HG03521 (cell line): ENCODE measurements around the gene HYAL3.
A peak's percentile ranks its signal among the peaks of the same experiment; 100 is the strongest.
"Not testable (repeated sequence)": the region's sequence is repeated elsewhere in the genome, so short reads cannot be mapped to it uniquely, and the experiment has no call there.

Experiments
- ATAC-seq: cut with Tn5 transposase; IDR thresholded peaks from one replicate; pipeline ENCODE4 v1.9.1; 2021; ENCODE audit warnings: mild to moderate bottlenecking, moderate library complexity; ENCODE audit not compliant: unreplicated experiment

Gene HYAL3

DNA sequence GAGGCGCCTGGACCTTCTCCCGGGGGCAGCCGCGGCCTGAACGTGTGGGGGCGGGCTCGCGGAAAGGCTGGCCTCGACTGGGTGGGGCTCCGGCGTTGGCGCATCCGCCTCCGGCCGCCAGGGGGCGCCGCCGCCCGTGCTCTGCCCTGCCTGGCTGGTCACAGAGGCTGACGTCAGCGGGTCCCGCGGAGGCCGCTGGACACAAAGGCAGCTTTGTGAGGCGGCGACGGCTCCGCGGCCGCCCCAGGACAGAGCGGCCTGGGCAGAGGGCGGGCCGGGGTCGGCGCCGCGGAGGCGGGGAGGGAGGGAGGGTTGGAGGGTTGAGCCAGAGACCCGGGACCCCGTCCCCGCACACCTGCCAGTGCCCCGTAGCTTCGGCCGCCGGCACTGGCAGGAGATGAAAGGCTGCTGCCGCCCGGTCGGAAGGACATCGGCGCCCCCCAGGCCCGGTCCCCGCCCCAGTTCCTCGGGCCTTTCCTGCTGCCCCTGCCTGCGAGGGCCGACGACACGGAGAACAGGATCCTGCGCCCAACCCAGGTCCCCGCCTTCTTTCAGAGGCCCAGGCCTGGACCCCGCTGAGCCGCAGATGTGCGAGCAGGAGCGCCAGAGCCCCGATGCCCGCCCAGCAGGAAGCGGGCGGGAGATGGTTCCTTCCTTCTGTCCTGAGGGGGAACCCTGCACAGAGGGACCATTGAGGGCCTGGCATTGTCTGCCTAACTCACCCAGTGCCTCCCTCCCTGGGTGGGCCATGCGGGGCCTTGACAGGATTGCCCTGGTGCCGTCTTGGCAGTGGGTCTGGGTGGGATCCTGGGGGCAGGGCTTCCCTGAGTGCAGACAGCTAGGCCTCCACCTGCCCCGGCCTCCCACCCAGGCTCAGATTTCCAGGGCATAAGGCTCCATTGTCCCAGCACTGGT lies 38.9 kb downstream of the HYAL3 start:
- peak; percentile 79 for ATAC-seq

DNA sequence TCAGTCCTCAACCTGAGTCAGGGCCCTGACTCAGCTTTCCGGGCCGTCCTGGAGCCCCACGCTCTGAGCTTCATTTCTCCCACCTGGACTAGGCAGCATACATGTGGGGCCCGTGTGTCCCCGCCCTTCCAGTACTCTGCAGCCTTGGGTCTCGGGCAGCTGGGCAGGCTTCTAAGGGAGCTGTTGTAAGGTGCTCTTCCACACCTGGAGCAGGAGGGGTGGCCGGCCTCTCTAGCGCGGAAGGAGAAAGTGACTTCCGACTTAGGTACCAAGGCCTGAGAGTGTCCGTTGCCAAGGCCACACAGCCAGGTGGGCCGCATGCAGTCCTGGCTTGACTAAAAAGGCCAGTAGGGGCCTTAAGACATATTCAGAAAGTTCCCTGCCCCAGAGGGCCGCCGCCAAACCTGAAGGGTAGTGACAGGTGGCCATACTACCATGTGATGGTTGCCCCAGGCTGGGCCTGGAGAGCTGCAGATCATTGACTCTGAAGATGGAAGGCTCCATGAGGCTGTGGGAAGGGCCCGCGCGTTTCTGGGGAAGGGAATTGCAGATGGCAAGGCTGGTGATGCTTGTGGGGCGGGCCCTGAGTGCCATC lies 39.7 kb downstream of the HYAL3 start:
- no peak for ATAC-seq

DNA sequence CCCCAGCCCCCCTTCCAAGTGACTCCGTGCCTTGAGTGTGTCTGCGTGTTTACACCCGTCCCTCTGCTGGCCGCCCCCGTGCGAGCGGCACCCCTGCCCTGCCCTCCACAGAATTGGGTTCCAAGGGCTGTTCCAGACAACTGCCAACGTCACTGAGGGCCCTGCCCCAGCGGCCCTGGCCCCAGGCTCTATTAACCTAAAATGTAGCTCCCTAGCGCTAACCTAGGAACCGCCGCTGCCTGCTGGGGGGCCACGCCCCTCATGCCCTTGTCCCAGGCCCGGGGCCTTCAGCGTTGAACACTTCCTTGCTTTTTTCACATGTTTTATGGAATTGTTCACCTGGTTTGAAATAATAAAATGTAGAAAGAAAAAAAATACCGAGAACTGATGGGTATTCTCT lies 40.2 kb downstream of the HYAL3 start:
- no peak for ATAC-seq

DNA sequence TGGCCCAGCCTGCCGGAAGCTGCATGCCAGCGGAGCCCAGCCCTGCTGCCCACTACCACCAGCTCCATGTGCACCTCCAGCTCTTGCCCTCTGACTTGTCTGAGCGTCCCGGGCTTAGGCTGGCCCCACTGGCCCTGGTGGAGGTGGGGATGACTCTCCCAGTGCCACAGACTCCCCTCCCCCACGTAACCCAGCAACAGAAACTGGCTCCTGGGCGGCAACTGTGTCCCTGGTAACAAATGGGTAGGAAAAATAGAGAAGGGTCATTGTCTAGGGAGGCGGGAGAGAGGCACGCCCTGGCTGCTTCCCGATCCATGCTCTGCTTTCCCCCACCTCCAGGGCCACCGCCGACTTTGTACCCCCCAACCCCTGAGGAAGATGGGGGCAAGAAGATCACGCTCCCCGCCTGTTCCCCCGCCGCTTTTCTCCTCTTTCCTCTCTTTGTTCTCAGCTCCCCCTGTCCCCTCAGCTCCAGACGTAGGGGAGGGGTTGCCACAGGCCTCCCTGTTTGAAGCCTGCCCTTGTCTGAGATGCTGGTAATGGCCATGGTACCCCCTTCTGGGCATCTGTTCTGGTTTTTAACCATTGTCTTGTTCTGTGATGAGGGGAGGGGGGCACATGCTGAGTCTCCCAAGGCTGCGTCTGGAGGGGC lies 41.0 kb downstream of the HYAL3 start:
- no peak for ATAC-seq

DNA sequence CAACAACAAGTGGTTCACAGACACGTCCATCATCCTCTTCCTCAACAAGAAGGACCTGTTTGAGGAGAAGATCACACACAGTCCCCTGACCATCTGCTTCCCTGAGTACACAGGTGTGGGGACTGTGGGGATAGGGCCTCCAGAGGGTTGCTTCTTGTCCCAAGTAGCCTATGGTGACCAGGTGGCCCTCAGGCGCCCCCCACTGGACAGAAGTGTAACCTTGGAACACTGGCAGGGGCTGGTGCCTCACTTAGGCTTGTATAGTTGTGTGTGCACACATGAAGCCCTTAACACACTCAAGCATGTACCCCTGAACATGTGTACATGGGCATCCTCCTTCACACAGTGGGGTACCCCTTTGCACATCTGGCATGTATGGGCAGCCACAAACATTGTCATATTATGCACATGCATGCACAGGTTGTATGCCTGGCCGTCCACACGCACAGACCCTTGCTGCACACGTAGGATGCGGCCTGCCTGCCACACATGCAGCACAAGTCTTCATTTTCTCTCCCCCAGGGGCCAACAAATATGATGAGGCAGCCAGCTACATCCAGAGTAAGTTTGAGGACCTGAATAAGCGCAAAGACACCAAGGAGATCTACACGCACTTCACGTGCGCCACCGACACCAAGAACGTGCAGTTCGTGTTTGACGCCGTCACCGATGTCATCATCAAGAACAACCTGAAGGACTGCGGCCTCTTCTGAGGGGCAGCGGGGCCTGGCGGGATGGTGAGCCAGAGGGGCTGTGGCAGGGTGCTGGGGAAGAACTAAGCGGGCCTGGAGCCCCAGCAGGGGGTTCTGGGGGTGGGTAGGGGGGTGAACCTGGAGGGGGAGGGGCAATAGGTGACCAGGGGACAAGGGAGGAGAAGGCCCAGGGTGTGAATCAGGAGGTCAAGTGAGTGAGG lies 42.0 kb downstream of the HYAL3 start:
- no peak for ATAC-seq

DNA sequence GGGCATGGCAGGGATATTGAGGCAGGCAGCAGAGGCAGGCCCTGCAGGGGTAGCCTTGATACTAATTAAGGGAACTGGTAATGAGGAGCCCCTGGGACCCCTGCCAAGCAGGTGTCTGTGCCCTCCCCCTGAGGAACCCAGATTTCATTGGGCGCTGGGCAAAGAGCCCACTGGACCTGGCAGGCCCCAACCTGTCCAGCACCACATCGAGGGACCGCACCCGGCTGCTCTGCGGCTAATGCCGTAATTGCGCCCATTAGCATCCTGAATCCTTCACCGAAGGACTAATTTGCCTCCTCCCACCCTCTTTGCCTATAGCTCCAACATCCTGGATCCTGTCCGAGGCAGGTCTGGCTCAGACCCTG lies 44.0 kb downstream of the HYAL3 start:
- ATAC-seq: no peak

DNA sequence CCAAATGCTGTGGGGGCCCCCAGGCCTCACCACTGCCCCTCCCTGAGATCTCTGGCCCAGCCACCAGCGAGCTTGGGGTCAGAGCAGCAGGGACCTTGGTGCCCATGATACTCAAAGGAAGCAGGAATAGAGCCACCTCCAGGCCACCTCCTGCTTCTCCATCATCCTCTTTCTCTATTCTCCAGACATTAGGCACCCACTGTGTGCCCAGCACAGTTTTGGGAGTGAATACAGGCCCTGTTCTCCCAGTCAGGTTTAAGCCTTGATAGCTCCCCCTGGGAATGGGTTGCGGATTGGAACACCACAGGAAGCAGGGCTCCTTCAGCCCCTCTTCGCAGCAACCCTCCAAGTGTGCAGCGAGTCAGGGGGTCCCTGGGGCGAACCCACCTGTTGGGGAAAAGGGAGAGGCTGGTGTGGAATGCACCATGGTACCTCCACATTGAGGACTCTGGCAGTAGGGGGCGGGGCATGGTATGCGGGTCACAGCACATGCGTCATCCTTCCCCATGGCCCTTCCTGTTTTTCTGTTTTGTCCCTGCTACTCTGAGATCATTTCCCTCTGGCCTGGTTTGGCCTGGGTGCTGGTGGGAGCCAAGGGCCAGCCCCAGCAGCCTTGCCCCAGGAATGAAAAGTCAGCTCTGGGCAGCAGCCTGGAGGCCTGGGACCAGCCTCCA lies 44.5 kb downstream of the HYAL3 start:
- ATAC-seq: no peak

DNA sequence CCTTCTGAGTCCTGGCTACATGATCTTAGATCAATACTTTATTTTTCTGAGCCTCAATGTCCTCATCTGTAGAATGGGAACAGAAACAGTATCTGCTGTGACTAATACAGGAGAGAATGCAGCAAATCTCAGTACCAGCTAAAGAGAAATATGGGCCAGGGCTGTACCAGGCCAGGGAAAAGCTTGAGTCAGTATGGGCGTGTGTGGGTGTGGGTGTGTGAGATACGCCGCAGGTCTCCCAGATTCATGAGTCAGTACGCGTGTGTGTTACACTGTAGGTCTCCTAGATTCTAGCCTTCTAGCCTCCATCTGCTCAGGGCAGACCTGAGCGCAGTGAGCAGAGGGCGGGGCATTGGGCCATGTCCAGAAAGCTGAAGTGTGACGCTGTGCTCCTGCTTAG lies 48.0 kb downstream of the HYAL3 start:
- ATAC-seq: no peak

DNA sequence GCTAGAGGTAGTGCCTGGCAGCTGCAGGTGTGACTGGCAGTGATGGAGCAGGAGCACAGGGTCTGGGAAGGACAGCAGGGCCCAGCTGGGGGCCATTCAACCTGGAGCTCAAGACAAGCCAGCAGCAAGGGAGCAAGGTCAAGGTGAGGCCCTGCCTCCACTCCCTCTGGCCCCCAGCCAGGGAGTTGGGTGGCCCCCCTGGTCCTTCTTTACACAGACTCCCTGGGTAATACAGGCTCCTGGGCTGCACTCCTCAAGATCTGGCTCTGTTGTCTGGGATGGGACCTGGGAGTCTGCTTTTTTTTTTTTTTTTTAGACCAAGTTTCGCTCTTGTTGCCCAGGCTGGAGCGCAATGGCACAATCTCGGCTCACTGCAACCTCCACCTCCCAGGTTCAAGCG lies 48.7 kb downstream of the HYAL3 start:
- no peak for ATAC-seq

DNA sequence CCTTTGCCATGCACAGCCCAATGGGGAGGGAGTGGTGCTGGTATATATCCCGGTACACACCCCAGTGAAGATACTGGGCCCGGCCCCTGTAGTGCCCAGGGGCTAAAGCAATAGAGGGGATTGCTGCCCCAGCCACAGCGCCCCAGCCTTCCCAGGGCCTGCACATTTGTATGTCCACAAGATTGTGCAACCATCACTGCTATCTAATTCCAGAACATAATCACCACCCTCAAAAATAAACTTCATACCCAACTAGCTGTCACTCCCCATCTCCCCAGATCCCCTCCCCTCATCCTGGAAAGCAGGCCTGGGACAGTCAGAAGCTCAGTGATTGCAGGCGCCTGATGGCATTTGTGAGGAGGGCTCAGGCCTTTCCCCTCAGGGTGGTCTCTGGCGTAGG lies 49.7 kb downstream of the HYAL3 start:
- no peak for ATAC-seq

DNA sequence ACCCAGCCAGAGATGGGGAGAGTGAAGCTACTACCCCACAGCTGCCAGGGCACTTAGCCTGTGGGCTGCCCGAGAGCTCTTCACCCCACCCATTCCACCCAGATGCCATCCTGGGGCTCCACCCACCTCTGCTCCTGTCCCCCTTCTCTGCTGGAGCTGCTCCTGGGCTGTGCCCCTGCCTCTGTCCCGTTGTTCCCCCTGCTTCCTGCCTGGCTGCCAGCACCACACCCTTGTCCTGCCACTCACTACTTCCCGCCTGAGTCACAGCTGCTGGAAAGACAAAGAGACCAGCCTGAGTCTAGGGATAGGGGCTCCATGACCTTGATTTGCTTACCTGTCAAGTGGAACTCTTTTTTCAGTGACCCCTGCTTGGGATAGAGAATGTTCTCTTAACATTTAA lies 50.8 kb downstream of the HYAL3 start:
- no peak for ATAC-seq

DNA sequence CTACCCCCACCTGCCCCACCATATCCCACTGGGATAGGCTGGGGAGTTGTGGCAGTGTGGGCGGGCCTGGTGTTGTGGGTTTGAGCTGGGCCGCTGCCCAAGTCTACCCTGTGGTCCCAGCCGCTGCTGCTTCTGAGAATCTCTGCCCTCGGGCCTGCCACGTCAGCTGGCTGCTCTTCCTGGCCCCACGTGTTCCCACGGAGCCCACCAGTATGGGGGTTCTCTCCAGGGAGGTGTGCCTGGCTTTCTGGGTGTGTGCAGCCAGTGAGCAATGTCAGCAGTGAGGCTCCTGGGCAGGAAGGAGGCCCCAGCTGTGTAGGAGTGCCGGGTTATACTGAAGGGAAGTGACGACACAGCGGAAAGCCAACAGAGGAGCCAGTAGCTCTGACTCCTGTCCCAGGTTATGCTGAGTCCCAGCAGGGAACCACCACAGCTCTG lies 52.7 kb downstream of the HYAL3 start:
- peak; percentile 51 for ATAC-seq

DNA sequence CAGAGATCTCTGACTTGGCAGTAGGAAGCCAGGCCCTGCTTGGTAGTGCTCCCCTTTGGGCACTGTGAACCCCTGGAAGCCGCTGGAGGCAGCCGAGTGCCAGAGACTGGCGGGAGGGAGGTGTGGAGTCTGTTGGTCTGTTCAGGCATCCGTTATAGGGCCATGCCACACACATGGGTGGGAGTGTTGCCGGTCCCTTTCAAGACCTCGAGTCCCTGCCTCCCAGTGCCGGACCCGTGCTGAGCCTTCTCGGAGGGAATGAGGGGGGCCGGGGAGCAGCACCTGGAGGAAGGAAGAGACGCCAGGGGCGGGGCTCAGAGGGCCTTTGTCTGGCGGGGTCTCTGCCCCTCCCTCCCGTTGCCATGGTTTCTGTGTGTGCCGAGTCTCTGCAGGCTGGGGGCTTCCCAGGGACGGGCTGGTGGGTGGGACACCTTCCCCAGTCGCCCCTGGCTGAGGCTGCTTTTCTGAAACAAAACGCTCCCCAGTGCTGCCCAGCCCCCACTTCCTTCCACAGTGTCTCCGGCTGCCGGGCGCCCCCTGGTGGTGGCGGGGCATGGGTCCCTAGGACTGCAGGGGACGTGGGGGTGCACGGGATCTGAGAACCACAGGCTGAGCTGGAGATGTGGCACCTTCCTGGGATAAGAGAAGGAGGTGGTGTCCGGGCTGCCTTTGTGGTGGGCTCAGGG lies 53.2 kb downstream of the HYAL3 start:
- peak; percentile 64 for ATAC-seq

DNA sequence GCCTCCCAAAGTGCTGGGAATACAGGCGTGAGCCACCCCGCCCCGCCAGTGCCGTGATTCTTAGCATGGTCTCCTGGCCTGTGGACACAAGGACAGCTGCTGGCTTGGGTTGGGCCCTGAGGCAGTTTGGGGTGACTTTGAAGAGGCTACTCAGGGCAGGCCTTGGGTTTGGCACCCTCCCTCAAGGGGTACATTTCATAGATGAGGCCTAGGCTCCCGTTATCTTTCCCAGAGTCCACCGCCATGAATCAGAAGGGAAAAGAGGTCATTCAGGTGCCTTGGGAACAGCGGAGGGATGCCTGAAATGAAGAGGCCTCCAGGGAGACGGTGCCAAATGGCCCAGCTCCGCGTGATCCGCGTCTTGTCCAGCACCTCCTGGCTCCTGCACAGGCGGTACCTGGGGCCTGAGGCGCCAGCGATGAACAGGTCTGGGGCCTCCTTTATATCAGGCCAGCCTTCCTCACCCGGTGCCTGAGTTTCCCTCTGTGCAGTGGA lies 53.9 kb downstream of the HYAL3 start:
- no peak for ATAC-seq

DNA sequence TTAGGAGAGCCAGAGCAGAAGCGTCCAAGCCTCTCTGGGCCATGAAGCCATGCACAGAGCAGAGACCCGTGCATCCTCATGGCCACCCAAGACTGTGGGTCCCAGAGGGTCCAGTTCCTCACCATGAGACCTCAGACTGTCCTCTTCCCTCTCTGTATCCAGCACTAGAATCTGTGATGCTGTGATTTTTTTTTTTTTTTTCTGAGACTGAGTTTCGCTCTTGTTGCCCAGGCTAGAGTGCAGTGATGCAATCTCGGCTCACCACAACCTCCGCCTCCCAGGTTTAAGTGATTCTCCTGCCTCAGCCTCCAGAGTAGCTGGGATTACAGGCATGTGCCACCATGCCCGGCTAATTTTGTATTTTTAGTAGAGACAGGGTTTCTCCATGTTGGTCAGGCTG lies 54.4 kb downstream of the HYAL3 start:
- ATAC-seq: not testable (repeated sequence)

DNA sequence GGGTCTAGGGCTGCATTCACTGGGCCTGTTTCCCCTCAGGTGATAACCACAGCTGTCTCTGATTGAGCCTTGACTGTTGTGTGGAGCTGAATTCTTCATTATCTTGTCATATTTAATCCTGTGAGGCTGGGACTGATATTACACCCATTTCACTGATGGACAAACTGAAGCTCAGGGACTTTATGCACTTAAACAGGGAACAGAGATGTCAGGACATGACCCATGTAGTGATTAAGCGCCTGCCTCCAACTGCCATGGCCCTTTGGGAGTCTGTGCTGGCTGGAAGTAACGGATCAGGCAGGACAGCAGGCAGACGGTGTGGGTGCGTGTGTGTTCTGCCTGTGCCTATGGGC lies 55.7 kb downstream of the HYAL3 start:
- ATAC-seq: no peak

DNA sequence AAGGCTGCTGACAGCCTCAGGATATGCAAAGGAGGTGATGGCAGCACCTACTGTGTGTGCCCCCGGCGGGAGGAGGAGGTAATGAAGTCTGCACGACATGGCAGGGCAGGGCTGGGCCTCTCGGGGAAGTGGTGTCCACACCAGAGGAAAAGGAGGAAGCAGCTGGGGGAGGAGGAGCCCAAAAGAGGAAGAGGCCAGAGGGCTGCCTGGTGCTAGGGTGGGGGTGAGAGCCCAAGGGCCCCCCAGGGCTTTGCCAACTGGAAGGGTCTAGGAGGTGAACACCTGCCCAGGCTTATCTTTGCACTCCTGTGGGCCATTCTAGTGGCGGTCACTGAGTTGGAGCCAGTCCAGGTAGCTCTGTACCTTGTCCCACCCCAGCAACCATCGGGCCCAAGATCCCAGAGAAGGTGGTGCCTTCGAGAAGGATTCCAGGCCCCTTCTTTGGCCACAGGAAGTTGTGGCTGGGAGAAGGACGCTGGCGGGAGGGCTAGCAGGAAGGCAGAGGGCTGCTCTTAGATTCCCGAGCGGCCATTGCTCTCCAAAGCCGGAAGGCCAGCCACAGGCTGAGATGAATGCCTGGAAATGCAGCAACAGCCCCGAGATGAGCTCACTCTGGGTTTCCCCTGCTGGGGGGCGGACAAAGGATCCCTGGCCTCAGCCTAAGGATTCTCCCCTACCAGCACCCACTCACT lies 56.2 kb downstream of the HYAL3 start:
- ATAC-seq: no peak
